Colon (tissue), 2 donors: ENCODE data around the gene ZDHHC1.

Experiments
- FAIRE-seq: peaks from 2 replicates; lab custom pipeline; 2012; peaks lifted over from hg19 to GRCh38; lab: Jason Lieb, UNC
- donor health status: control.
- donor health status: control.

ZDHHC1 gene

GRCh38 chr16:67409631-67410030 lies 6.6 kb downstream of the ZDHHC1 start:
- FAIRE-seq: no peak

- no peak for FAIRE-seq
Observed at GRCh38 chr16:67407788-67408452, 8.4 kb downstream of the ZDHHC1 start.

- no peak for FAIRE-seq
Observed at GRCh38 chr16:67407176-67407787, 9.0 kb downstream of the ZDHHC1 start.

GRCh38 chr16:67406111-67406971 lies 9.9 kb downstream of the ZDHHC1 start:
- FAIRE-seq: no peak

- FAIRE-seq: no peak
Observed at GRCh38 chr16:67405336-67405735, 10.9 kb downstream of the ZDHHC1 start.

- peak; percentile 80 for FAIRE-seq
Observed at GRCh38 chr16:67404740-67405226, 11.5 kb downstream of the ZDHHC1 start.

- FAIRE-seq: no peak
Observed at GRCh38 chr16:67403976-67404555, 12.2 kb downstream of the ZDHHC1 start.

- no peak for FAIRE-seq
Observed at GRCh38 chr16:67400901-67401300, 15.4 kb downstream of the ZDHHC1 start.

GRCh38 chr16:67399749-67400704 lies 16.2 kb downstream of the ZDHHC1 start:
- FAIRE-seq: no peak

GRCh38 chr16:67399218-67399733 lies 17.0 kb downstream of the ZDHHC1 start:
- no peak for FAIRE-seq

GRCh38 chr16:67398546-67399217 lies 17.6 kb downstream of the ZDHHC1 start:
- no peak for FAIRE-seq

- FAIRE-seq: no peak
Observed at GRCh38 chr16:67397812-67398545, 18.3 kb downstream of the ZDHHC1 start.

- FAIRE-seq: no peak
Observed at GRCh38 chr16:67397036-67397801, 19.1 kb downstream of the ZDHHC1 start.

- FAIRE-seq: no peak
Observed at GRCh38 chr16:67396159-67397035, 19.9 kb downstream of the ZDHHC1 start.

GRCh38 chr16:67395458-67396158 lies 20.7 kb downstream of the ZDHHC1 start:
- no peak for FAIRE-seq

- no peak for FAIRE-seq
Observed at GRCh38 chr16:67395105-67395457, 21.2 kb downstream of the ZDHHC1 start.
